HG03469 (cell line): ENCODE measurements around the gene HPD.

Source experiments
- ATAC-seq: cut with Tn5 transposase; IDR thresholded peaks from one replicate; pipeline ENCODE4 v1.9.1; 2021; ENCODE audit warnings: mild to moderate bottlenecking, moderate library complexity, moderate number of reproducible peaks; ENCODE audit not compliant: unreplicated experiment

The HPD gene

DNA sequence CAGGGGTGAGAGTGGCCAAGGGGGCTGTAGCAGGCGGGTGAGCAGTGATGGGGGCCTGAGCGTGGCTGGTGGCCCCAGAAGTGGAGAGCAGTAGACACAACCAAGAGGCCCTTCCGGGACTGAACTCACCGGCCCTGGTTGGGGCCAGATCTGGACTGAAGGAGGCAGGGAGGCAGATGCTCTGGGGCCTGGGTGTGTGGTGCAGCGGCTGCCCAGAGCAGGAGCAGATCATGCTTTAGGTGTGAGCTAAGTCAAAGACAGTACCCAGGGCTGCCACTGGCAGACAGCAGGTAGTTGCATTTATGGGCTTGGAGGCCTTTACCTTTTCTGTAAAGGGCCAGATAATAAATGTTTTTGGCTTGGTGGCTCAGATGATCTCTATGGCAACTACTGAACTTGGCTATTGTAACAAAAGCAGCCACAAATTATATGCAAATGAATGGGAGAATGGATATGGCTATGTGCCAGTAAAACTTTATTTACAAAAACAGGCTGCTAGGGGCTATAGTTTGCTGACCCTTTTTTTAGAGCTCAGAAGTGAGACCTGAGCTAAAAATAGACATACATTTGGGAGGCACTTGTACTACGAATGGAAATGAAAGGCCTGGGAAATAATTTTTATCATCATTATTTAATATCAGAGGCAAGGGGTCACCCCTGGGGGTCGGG, 29.3 kb downstream of the HPD start:
- ATAC-seq = no peak

DNA sequence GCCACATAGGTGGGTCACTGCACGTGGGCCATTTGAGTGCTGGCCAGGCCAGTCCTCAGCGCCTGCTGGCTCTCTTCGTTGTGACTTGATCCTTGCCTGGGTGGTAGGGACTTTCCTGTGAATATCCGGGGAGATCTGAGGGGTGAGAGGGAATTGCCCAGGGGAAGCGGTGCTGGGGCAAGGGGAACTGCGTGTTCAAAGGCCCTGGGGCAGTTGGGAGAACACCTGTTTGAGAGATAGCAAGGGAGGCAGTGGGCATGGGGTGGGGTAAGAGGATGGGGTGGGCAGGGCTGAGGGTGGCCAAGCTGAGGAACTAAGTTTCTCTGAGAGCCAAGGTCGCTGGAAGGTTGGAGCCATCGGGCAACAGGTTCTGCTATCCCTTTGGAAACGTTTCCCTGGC, 29.8 kb downstream of the HPD start:
- no peak for ATAC-seq

- no peak for ATAC-seq
Observed at GRCh38 chr12:121828306-121828705, 30.4 kb downstream of the HPD start.

DNA sequence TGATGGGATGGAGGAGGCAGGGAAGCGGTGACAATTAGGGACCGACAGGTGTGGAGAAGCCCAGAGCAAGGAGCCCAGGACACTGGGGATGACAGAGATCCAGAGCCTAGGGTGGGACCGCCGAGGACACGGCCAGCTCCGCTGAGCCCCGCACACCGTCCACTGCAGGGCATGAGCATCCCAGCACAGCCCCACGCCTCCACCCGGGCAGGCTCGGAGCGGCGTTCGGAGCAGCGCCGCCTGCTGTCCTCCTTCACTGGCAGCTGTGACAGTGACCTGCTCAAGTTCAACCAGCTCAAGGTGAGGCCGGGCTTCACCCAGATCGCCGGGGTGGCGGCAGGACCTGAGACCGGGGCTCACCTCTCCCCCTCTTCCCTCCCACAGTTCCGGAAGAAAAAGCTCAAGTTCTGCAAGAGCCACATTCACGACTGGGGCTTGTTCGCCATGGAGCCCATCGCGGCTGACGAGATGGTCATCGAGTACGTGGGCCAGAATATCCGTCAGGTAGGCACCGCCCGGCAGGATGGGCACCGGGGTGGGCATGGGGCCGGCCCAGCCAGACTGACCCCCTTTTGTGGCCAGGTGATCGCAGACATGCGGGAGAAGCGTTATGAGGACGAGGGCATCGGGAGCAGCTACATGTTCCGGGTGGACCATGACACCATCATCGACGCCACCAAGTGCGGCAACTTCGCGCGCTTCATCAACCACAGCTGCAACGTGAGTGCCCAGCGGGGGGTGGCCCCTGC, 31.1 kb downstream of the HPD start:
- no peak for ATAC-seq

GRCh38 chr12:121826318-121827150, 32.1 kb downstream of the HPD start:
- ATAC-seq = no peak

GRCh38 chr12:121825041-121825523, 33.6 kb downstream of the HPD start:
- ATAC-seq = no peak

DNA sequence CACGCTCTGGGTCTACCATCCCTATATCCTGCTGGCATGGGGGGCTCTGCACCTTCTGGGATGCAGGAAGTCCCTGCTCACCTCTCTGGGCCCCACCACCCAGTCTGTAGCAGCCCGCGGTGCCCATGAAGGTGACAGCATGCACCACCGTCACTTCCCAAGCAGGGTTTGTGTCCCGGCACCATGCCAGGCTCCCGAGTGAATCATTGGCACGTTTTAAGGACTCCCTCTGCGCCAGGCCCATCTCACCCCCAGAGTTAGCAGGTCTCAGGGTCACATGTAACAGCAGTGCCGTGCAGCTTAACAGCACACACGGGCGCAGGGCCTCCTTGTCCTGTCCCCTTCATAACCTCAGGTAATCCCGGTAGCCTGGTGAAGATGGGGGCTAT, 34.9 kb downstream of the HPD start:
- no peak for ATAC-seq

GRCh38 chr12:121823101-121823726, 35.4 kb downstream of the HPD start:
- no peak for ATAC-seq

- ATAC-seq = no peak
Observed at GRCh38 chr12:121822393-121823100, 36.1 kb downstream of the HPD start.

GRCh38 chr12:121820056-121820455, 38.6 kb downstream of the HPD start:
- no peak for ATAC-seq

DNA sequence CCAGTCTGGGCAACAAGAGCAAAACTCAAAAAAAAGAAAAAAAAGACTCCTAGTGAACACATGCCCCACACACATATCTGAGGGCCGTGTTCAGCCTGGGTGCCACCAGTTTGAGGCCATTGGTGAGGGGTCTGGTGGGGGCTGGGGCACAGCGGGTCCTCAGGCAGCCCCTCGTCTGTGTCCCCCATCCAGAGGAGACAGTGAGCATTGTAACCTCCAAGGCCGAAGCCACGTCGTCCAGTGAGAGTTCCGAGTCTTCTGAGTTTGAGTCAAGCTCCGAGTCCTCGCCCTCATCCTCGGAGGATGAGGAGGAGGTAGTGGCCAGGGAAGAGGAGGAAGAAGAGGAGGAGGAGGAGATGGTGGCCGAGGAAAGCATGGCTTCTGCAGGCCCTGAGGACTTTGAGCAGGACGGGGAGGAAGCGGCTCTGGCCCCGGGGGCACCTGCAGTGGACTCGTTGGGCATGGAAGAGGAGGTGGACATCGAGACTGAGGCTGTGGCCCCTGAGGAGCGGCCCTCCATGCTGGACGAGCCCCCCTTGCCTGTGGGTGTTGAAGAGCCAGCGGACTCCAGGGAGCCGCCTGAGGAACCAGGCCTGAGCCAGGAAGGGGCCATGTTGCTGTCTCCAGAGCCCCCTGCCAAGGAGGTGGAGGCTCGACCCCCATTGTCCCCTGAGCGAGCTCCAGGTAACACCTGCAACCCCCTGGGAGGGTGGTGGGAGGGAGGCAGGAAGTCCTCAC, 39.3 kb downstream of the HPD start:
- ATAC-seq = no peak

- no peak for ATAC-seq
Observed at GRCh38 chr12:121817648-121818043, 41.0 kb downstream of the HPD start.

- no peak for ATAC-seq
Observed at GRCh38 chr12:121816925-121817647, 41.6 kb downstream of the HPD start.

DNA sequence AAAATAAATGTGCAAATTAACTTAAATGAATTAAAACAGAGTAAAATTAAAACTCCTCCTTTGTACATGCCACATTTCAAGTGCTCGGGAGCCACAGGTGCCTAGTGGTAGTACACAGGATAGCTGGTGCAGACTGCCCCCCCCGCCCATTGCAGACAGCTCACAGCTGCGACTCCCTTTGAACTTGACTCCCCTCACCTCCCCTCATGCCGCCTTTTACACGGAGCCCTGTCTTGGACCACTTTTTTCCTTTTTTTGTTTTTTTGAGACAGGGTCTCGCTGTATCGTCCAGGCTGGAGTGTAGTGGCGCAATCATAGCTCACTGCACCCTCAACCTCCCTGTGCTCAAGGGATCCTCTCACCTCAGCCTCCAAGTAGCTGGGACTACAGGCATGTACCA, 43.4 kb downstream of the HPD start:
- no peak for ATAC-seq

DNA sequence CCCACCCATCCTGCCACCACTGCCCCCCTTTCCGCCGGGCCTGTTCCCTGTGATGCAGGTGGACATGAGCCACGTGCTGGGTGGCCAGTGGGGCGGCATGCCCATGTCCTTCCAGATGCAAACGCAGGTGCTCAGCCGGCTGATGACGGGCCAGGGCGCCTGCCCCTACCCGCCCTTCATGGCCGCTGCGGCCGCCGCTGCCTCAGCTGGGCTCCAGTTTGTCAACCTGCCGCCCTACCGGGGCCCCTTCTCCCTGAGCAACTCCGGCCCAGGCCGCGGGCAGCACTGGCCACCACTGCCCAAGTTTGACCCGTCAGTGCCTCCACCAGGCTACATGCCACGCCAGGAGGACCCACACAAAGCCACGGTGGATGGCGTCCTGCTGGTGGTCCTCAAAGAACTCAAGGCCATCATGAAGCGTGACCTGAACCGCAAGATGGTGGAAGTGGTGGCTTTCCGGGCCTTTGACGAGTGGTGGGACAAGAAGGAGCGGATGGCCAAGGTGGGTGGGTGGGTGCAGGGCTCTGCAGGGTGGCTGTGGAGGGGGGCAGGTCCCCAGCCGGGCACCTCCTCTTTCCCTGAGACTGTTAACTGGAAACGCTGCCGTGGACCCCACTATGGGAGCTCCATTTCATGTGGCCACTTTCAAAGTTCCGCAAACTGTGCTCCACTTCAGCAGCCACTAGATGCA, 44.1 kb downstream of the HPD start:
- ATAC-seq = no peak

DNA sequence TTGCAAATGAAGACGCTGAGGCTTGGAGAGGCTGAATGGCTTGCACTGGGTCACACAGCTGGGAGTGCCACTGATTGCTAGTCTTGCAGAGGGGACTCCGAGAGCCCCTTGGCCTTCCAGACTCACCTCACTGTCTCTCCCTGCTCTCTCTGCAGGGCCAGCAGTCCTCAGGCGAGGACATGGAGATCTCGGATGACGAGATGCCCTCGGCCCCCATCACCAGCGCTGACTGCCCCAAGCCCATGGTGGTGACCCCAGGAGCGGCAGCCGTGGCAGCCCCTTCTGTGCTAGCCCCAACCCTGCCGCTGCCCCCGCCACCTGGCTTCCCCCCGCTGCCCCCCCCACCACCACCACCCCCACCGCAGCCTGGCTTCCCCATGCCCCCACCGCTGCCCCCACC, 44.7 kb downstream of the HPD start:
- ATAC-seq = no peak

DNA sequence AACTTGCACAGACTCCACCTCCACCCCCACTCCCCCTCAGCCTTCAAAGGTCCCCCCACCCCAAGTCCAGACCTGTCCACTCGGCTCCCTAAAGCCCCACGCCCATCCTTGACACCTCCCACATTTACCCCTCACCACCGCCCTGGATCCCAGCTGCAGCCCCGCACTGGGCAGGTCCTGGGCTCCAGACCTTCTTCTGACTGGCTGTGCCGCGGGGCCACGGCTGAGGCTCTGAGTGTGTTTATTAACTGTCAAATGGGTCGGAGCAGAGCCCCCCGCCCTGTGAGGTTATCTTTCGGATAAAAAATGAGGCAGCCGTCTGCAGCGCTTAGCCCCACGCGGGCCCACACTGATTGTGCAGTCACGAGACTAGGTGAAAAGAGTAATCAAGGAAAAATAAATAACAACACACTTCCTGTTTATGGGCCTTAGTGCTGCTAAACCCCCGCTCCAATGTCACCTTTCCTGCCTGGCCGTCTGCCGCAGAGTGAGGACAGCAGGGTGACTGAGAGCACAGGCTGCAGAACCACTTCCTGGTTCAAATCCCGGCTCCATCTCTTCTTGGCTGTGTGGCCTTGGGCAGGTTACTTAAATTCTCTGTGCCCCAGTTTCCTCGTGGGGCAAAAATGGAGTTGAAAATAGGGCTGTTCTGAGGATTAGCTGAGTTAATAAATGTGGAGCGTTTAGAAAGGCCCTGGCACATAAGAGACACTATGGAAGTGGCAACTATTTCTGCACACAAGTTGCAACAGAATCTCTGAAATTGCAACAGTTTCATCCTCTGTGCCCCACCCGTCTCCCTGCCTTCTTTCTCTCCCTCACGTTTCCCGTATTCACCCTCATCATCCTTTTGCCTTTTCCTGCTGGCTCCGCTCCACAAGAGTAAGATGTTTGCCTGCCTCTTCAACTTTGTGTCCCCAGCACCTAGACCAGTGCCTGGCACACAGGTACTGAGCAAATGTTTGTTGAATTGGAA, 45.5 kb downstream of the HPD start:
- ATAC-seq = no peak
